GM19351 (cell line): ENCODE results near the gene ANP32A.

Experiments used
- ATAC-seq: cut with Tn5 transposase; IDR thresholded peaks from one replicate; pipeline ENCODE4 v1.9.1; 2021; ENCODE audit warnings: mild to moderate bottlenecking, moderate library complexity; ENCODE audit not compliant: unreplicated experiment

The ANP32A gene

GRCh38 chr15:68800875-68801274 lies 19.8 kb downstream of the ANP32A start:
- ATAC-seq: no peak

GRCh38 chr15:68798346-68799094 lies 22.2 kb downstream of the ANP32A start:
- ATAC-seq: no peak

GRCh38 chr15:68797599-68798345 lies 22.9 kb downstream of the ANP32A start:
- no peak for ATAC-seq

GRCh38 chr15:68797191-68797590 lies 23.5 kb downstream of the ANP32A start:
- ATAC-seq: peak; percentile 45

- ATAC-seq: no peak
These were observed 24.1 kb downstream of the ANP32A start for GRCh38 chr15:68796576-68796975.

- ATAC-seq: peak; percentile 48
These were observed 25.3 kb downstream of the ANP32A start for GRCh38 chr15:68795298-68795848.

- no peak for ATAC-seq
These were observed 25.8 kb downstream of the ANP32A start for GRCh38 chr15:68794863-68795262.

GRCh38 chr15:68794307-68794706 lies 26.4 kb downstream of the ANP32A start:
- no peak for ATAC-seq

GRCh38 chr15:68793776-68794175 lies 26.9 kb downstream of the ANP32A start:
- ATAC-seq: no peak

- no peak for ATAC-seq
These were observed 27.6 kb downstream of the ANP32A start for GRCh38 chr15:68792901-68793766.

GRCh38 chr15:68791431-68792283 lies 29.0 kb downstream of the ANP32A start:
- ATAC-seq: peak; percentile 59

GRCh38 chr15:68790910-68791309 lies 29.8 kb downstream of the ANP32A start:
- ATAC-seq: no peak

- ATAC-seq: no peak
These were observed 30.5 kb downstream of the ANP32A start for GRCh38 chr15:68790242-68790575.

- ATAC-seq: no peak
These were observed 31.0 kb downstream of the ANP32A start for GRCh38 chr15:68789534-68790241.

GRCh38 chr15:68789091-68789490 lies 31.6 kb downstream of the ANP32A start:
- no peak for ATAC-seq

GRCh38 chr15:68788264-68788624 lies 32.5 kb downstream of the ANP32A start:
- ATAC-seq: no peak

- ATAC-seq: no peak
These were observed 33.0 kb downstream of the ANP32A start for GRCh38 chr15:68787609-68788263.

GRCh38 chr15:68786753-68787152 lies 33.9 kb downstream of the ANP32A start:
- no peak for ATAC-seq

GRCh38 chr15:68785541-68785940 lies 35.2 kb downstream of the ANP32A start:
- no peak for ATAC-seq
